A549 treated with DMSO at 1 μM for 4 hours (cell line): ENCODE data around the gene KBTBD13. TPM values are rescaled to one million over a fixed set of nuclear protein-coding genes. Genes with fewer than 3 reads are reported as not detected.

ENCODE experiments used
- total RNA-seq: library from RNA; stranded (reverse); fragments of 200-300 nt; extraction: Qiagen RNA extraction; gene quantifications from 5 replicates; pipeline ENCODE4 v1.2.3, GENCODE V29; 2022; ENCODE audit warnings: low read depth

KBTBD13 gene
- total RNA-seq, result 0.02 TPM in 1 of 5 replicates, not detected in the others

DNA sequence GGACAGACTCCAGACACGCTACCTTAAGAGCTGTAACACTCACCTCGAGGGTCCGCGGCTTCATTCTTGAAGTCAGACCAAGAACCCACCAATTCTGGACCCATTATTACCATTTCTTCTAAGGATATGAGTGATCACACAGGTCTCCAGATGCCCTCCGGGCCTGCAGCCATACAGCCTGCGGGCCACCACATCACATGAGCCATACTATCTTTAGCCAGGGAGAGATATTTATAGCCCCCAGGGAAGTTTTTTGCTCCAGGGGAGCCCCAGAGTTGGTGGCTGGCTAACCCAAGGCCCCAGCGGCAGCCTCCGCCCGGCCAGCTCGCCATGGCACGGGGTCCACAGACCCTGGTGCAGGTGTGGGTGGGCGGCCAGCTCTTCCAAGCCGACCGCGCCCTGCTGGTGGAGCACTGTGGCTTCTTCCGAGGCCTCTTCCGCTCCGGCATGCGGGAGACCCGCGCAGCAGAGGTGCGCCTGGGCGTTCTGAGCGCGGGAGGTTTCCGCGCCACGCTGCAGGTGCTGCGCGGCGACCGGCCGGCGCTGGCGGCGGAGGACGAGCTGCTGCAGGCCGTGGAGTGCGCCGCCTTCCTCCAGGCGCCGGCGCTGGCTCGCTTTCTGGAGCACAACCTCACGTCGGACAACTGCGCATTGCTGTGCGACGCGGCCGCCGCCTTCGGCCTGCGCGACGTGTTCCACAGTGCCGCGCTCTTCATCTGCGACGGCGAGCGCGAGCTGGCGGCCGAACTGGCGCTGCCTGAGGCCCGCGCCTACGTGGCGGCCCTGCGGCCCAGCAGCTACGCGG lies at the start of gene KBTBD13:
Gene KBTBD13, plus strand, starts transcription at position 261 of the 805 bp plus-strand sequence. Its CDS starts 70 bp downstream, at position 331.

DNA sequence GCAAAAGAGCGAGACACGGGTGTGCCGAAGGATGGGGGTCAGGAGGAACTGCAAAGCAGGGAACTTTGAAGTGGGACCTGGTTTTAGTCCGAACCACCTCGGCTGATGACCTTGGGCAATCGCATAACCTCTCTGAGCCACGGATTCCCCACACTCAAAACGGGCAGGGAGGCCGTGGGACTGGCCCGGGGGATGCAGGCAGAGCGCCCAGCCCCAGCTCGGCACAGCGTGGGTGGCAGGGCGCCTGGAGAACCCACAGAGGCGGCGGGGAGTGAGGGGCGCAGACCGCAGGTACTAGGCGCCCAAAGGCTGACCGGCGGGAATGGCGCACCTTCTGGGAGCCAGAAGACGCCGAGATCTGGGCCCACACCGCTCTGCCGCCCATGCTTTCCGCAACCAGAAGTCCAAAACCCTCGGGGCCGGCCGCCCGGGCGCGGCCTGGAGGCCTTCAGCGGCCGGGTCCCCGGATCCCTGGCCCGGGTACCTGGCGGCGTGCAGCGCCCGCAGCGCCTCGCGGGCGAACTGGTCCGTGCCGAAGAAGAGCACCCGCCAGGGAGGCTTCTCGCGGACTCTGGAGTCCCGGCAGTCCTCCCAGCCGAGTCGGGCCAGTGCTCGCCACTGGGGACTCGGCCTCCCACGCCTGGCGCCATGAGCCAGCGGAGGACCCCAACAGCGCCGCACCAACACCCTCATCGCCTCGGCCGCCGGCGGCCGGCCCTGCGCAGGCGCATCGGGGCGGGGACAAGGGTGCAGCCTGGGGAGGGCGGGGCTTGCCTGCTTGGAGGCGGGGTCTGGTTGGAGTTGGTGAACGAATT lies 47.4 kb upstream of the KBTBD13 start, which contains the start of gene MTFMT:
Gene MTFMT, minus strand, starts transcription at position 719 of the 815 bp plus-strand sequence. Its CDS starts 26 bp downstream, at position 693.

DNA sequence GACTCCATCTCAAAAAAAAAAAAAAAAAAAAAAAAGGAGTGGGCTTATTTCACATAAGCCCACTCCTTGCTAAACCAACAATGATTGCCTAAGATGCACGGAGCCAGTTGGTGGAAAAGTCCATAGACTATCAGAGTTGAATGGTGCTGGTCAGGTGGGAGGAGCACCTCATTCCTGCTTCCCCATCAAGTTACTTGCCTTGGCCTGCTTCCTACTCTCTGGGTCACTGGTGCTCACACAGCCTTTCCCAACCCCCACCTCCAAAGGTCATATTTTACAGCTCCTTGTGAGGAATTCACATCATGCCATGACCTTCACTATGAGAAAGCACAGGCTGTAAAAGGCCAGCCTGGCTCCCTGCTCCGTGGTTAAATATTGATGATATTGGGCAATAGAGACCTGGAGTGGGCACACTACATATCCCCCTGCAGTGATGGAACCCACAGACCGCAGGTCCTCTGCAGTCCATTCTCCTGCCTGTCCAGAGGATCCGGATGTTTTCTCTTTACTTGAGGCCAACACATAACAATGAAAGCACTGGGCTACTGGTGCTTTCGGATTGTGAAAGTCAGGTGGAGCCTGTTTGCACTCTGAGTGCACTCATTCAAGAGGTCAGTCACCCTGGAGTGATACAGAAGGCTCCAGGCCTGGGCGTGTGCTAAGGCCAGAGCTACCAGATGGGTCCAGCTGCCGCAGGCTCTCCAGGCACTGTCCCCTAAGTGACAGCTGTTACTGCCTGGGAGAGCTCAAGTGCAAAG lies 31.6 kb upstream of the KBTBD13 start, which contains the start of gene SLC51B:
Gene SLC51B, plus strand, starts transcription at position 664 of the 758 bp plus-strand sequence. CDS start 4,618 bp downstream, outside the sequence.

GRCh38 chr15:65067645-65068402 lies 8.7 kb upstream of the KBTBD13 start, which contains the start of gene RASL12:
TSS of gene RASL12 (minus strand) at chr15:65067991. CDS start at chr15:65067835, 156 bp downstream.

GRCh38 chr15:65115086-65115485 lies 38.5 kb downstream of the KBTBD13 start, which contains the start of gene UBAP1L:
TSS of gene UBAP1L (minus strand) at chr15:65115200. CDS start at chr15:65106215, 8,985 bp downstream.

Other genes with a start within 250 kb of the KBTBD13 start
- gene PLEKHO2, start 234.8 kb upstream of the KBTBD13 start, total RNA-seq, result 6.1 to 7.7 TPM (median 6.8 TPM) in 5 replicates
- gene ANKDD1A, start 164.8 kb upstream of the KBTBD13 start, total RNA-seq, result 1.5 to 2.1 TPM (median 1.9 TPM) in 5 replicates
- 114 to 142 TPM (median 130 TPM) in 5 replicates for gene SPG21, start 86.8 kb upstream of the KBTBD13 start, total RNA-seq
- gene MTFMT, start 47.1 kb upstream of the KBTBD13 start, total RNA-seq, result 23.7 to 29.0 TPM (median 25.8 TPM) in 5 replicates
- gene SLC51B, start 31.4 kb upstream of the KBTBD13 start, total RNA-seq, result 10.5 to 15.5 TPM (median 12.1 TPM) in 5 replicates
- gene RASL12, start 8.8 kb upstream of the KBTBD13 start, total RNA-seq, result 0.06 to 0.28 TPM (median 0.19 TPM) in 5 replicates
- gene UBAP1L, start 38.5 kb downstream of the KBTBD13 start, total RNA-seq, result 0.52 to 1.4 TPM (median 0.91 TPM) in 5 replicates
- gene PDCD7, start 57.1 kb downstream of the KBTBD13 start, total RNA-seq, result 24.0 to 33.4 TPM (median 28.2 TPM) in 5 replicates
- gene CLPX, start 108.6 kb downstream of the KBTBD13 start, total RNA-seq, result 41.2 to 58.4 TPM (median 51.2 TPM) in 5 replicates
- 0.05 to 0.08 TPM (median 0.08 TPM) in 5 replicates for gene CILP, start 134.7 kb downstream of the KBTBD13 start, total RNA-seq
- gene PARP16, start 210.1 kb downstream of the KBTBD13 start, total RNA-seq, result 9.9 to 12.1 TPM (median 10.9 TPM) in 5 replicates
- not detected in 5 replicates for gene RNU5A-1, start 219.3 kb downstream of the KBTBD13 start, total RNA-seq
- gene RNU5B-1, start 227.9 kb downstream of the KBTBD13 start, total RNA-seq, result not detected in 5 replicates